ENCODE data around the gene FGF22. TPM values are rescaled to one million over a fixed set of nuclear protein-coding genes. Genes with fewer than 3 reads are reported as not detected.
A peak's percentile ranks its signal among the peaks of the same experiment; 100 is the strongest.

FGF22 gene
- total and polyA plus RNA-seq, 2 of the 8 experiments (the other 6 are each of a cell fraction or from before 2014, with no cell fraction given): 0.44 to 1.7 TPM

- no peak for TF ChIP-seq CHD7 (IDR thresholded peaks at IDR 0.05; ENCODE audit: insufficient replicate concordance, low read length)
- TF ChIP-seq SIN3A (conservative IDR thresholded peaks at IDR 0.05 in 1 of 2, IDR thresholded peaks at IDR 0.05 in 1 of 2; ENCODE audit: low read depth in 1 of 2, low read length in 2 of 2): 0 out of 4 replicates have a peak, but pooled peaks of 1 of the 2 experiments have one; percentile 66
- peak; percentile 37 for TF ChIP-seq TAF1 (IDR thresholded peaks at IDR 0.05; ENCODE audit: low read depth, low read length)
- no peak for TF ChIP-seq CHD2 (IDR thresholded peaks at IDR 0.05; ENCODE audit: low read length)
- TF ChIP-seq POU5F1 (IDR thresholded peaks at IDR 0.05; ENCODE audit: low read depth, low read length): no peak
- peak; percentile 37 to 54 (median 54) for TF ChIP-seq CTCF (IDR thresholded peaks at IDR 0.05; ENCODE audit: control extremely low read depth in 1 of 3, insufficient read depth in 1 of 3, low read depth in 1 of 3, low read length in 3 of 3)
- no peak for TF ChIP-seq BRCA1 (IDR thresholded peaks at IDR 0.05; ENCODE audit: low read depth, low read length)
- no peak for TF ChIP-seq YY1 (IDR thresholded peaks at IDR 0.05; ENCODE audit: low read depth, low read length)
Observed at GRCh38 chr19:680287-681028, 40.8 kb downstream of the FGF22 start (continued).
